ENCODE data around the gene PNRC2.

GRCh38 chr1:23913212-23913880 lies 46.3 kb upstream of the PNRC2 start, which contains the start of gene CNR2:
- no peak for TF ChIP-seq CDX4 (CRISPR knock-in tag; IDR thresholded peaks at IDR 0.05; ENCODE audit: borderline replicate concordance)
- no peak for TF ChIP-seq CTCF (IDR thresholded peaks at IDR 0.05)
- TF ChIP-seq NFYB (CRISPR knock-in tag; conservative IDR thresholded peaks at IDR 0.05; ENCODE audit: low read depth) = no peak
